OCI-LY1 (cell line): ENCODE data around the gene TENT5D.
"Not testable (repeated sequence)": the region's sequence is repeated elsewhere in the genome, so short reads cannot be mapped to it uniquely, and the experiment has no call there.

Experiments used
- H2AFZ ChIP-seq: fragments of 200-600 bp; sonication (generic), shearing (Covaris generic); 2 replicates; pipeline ENCODE4 v1.6.0; 2014; ENCODE audit warnings: antibody characterized with exemption, mild to moderate bottlenecking, low read length
- H3F3A ChIP-seq: fragments of 200-600 bp; sonication (generic), shearing (Covaris generic); 2 replicates; pipeline ENCODE4 v1.6.0; 2014; ENCODE audit warnings: mild to moderate bottlenecking, antibody characterized with exemption, low read length, moderate library complexity; ENCODE audit not compliant: insufficient read depth
- H3K27ac ChIP-seq: fragments of 200-600 bp; sonication (generic); 2 replicates; pipeline ENCODE4 v1.5.1; 2014; ENCODE audit warnings: low read length, mixed run types, mild to moderate bottlenecking, low read depth; ENCODE audit not compliant: poor library complexity, severe bottlenecking
- H3K27me3 ChIP-seq: fragments of 200-600 bp; sonication (generic); 2 replicates; pipeline ENCODE4 v1.6.0; 2014; ENCODE audit warnings: antibody characterized with exemption, mild to moderate bottlenecking, low read length, moderate library complexity; ENCODE audit not compliant: insufficient read depth
- H3K36me3 ChIP-seq: fragments of 200-600 bp; sonication (generic); 2 replicates; pipeline ENCODE4 v1.6.1; 2014; ENCODE audit warnings: mild to moderate bottlenecking, antibody characterized with exemption, low read length, moderate library complexity, mixed read lengths; ENCODE audit not compliant: insufficient read depth
- H3K4me1 ChIP-seq: fragments of 200-600 bp; sonication (generic); 2 replicates; pipeline ENCODE4 v1.5.1; 2014; ENCODE audit warnings: mild to moderate bottlenecking, low read length, moderate library complexity; ENCODE audit not compliant: insufficient read depth, severe bottlenecking
- H3K4me2 ChIP-seq: fragments of 200-600 bp; sonication (generic), shearing (Covaris generic); 2 replicates; pipeline ENCODE4 v1.6.1; 2014; ENCODE audit warnings: low read length
- H3K4me3 ChIP-seq: fragments of 200-600 bp; sonication (generic); 2 replicates; pipeline ENCODE4 v1.5.1; 2014; ENCODE audit warnings: low read length, low read depth, mild to moderate bottlenecking, mixed read lengths; ENCODE audit not compliant: poor library complexity, severe bottlenecking
- H3K79me2 ChIP-seq: fragments of 200-600 bp; shearing (Covaris generic); 2 replicates; pipeline ENCODE4 v1.6.1; 2016; ENCODE audit warnings: mixed run types, low read length, mixed read lengths; ENCODE audit not compliant: insufficient read depth
- H3K9ac ChIP-seq: fragments of 200-600 bp; sonication (generic), shearing (Covaris generic); 2 replicates; pipeline ENCODE4 v1.6.1; 2014; ENCODE audit warnings: mild to moderate bottlenecking, low read length, mixed read lengths
- H3K9me2 ChIP-seq: fragments of 200-600 bp; sonication (generic), shearing (Covaris generic); 2 replicates; pipeline ENCODE4 v1.6.1; 2014; ENCODE audit warnings: low read depth, mild to moderate bottlenecking, low read length, mixed read lengths
- H3K9me3 ChIP-seq: fragments of 200-600 bp; shearing (Covaris generic); 2 replicates; pipeline ENCODE4 v1.6.1; 2014; ENCODE audit warnings: low read length, mixed read lengths
- H4K20me1 ChIP-seq: fragments of 200-600 bp; sonication (generic), shearing (Covaris generic); 2 replicates; pipeline ENCODE4 v1.6.0; 2016; ENCODE audit warnings: mild to moderate bottlenecking, low read length; ENCODE audit not compliant: insufficient read depth
- EZH2 ChIP-seq: fragments of 200-600 bp; sonication (generic), shearing (Covaris generic); IDR thresholded peaks from 2 replicates; pipeline ENCODE4 v1.8.0; 2017; ENCODE audit warnings: borderline replicate concordance, mixed run types, mild to moderate bottlenecking, antibody characterized with exemption, low read length, moderate library complexity, mixed read lengths
- TF ChIP-seq, protein P1 (sequence below): fragments of 200-600 bp; sonication (generic), shearing (Covaris generic); IDR thresholded peaks from 2 replicates; pipeline ENCODE4 v1.5.1; 2017; ENCODE audit warnings: mild to moderate bottlenecking, antibody characterized with exemption, low read length, moderate library complexity, mixed read lengths

The TENT5D gene

DNA sequence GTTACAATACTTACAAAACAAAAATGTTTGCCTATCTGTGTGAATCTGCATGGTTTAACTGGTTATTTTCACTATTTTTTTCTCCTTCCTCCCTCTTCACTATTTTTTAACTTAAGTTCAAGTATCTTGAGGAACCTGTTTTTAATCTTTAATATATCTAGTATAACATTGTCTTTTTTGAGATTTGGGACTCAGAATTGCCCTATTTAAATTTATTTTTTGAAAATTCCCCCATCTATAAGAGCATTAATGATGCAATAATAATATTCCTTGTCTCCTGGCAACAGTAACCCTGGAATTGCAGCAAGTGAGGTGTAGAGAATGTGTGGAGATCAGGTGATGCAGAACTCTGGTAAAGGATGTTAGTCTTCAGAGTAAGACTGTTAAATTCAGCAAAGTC lies at the start of gene TENT5D:
Gene TENT5D (plus strand): TSS at position 301 of the 400 bp plus-strand sequence. CDS start 22,093 bp downstream, outside the sequence.
- H3K9ac ChIP-seq = no peak within 1 kb of the TSS
- no peaks in the 10 kb centered on the region for H3K79me2 ChIP-seq
- no peaks in the 10 kb centered on the region for H3K9me3 ChIP-seq
- H3K36me3 ChIP-seq = no peaks in the 10 kb centered on the region
- H2AFZ ChIP-seq = no peak within 1 kb of the TSS
- H3K27ac ChIP-seq = no peak within 1 kb of the TSS
- H3F3A ChIP-seq = no peaks in the 10 kb centered on the region
- H3K9me2 ChIP-seq = no peaks in the 10 kb centered on the region
- H4K20me1 ChIP-seq = no peaks in the 10 kb centered on the region
- no peak within 1 kb of the TSS for H3K4me2 ChIP-seq
- H3K27me3 ChIP-seq = no peaks in the 10 kb centered on the region
- TF ChIP-seq, protein P1, sequence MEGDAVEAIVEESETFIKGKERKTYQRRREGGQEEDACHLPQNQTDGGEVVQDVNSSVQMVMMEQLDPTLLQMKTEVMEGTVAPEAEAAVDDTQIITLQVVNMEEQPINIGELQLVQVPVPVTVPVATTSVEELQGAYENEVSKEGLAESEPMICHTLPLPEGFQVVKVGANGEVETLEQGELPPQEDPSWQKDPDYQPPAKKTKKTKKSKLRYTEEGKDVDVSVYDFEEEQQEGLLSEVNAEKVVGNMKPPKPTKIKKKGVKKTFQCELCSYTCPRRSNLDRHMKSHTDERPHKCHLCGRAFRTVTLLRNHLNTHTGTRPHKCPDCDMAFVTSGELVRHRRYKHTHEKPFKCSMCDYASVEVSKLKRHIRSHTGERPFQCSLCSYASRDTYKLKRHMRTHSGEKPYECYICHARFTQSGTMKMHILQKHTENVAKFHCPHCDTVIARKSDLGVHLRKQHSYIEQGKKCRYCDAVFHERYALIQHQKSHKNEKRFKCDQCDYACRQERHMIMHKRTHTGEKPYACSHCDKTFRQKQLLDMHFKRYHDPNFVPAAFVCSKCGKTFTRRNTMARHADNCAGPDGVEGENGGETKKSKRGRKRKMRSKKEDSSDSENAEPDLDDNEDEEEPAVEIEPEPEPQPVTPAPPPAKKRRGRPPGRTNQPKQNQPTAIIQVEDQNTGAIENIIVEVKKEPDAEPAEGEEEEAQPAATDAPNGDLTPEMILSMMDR = no peak
- TF ChIP-seq EZH2 = no peak
- peaks cover 35% of the 10 kb centered on the region for H3K4me1 ChIP-seq
- no peak within 1 kb of the TSS for H3K4me3 ChIP-seq

DNA sequence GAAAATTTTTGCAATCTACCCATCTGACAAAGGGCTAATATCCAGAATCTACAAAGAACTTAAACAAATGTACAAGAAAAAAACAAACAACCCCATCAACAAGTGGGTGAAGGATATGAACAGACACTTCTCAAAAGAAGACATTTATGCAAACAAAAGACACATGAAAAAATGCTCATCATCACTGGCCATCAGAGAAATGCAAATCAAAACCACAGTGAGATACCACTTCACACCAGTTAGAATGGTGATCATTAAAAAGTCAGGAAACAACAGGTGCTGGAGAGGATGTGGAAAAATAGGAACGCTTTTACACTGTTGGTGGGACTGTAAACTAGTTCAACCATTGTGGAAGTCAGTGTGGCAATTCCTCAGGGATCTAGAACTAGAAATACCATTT lies 34.6 kb upstream of the TENT5D start:
- not testable (repeated sequence) for H2AFZ ChIP-seq, H3F3A ChIP-seq, H3K9me3 ChIP-seq, H4K20me1 ChIP-seq, H3K4me1 ChIP-seq, H3K9ac ChIP-seq, H3K4me2 ChIP-seq, H3K27ac ChIP-seq, H3K79me2 ChIP-seq, H3K4me3 ChIP-seq, H3K27me3 ChIP-seq, H3K9me2 ChIP-seq, H3K36me3 ChIP-seq

DNA sequence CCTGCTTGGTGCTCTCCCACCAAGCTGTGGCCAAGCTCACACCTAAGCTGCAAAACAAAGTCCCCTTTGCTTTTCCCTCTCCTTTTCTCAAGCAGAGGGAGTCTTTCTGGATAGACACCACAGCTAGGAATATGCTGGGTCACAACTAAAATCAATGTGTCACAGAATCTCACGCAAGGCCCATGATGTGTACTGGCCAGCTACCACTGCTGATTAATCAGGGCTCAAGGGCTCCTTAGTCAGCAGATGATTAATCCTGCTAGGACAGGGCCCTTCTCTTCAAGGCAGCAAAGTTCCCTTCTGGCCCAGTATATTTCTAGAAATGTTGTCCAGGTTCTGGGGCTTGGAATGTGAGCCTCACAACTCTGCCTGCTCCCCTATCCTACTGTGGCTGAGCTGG lies 32.0 kb upstream of the TENT5D start:
- Histone ChIP-seq H3K9me3 (no peaks in the 10 kb centered on the region), H3K9me2 (no peaks in the 10 kb centered on the region), H3K27ac (no peak overlapping the region), H3K4me1 (peaks cover 5% of the 10 kb centered on the region), H2AFZ (no peak overlapping the region), H3K4me3 (no peak overlapping the region), H3K4me2 (no peak overlapping the region), H3F3A (no peaks in the 10 kb centered on the region), H3K79me2 (no peaks in the 10 kb centered on the region), H3K27me3 (no peaks in the 10 kb centered on the region), H3K36me3 (no peaks in the 10 kb centered on the region; the same call in 1 of the 2 replicates), H4K20me1 (no peaks in the 10 kb centered on the region), H3K9ac (no peak overlapping the region)
- TF ChIP-seq, protein P1 = no peak
- TF ChIP-seq EZH2 = no peak

DNA sequence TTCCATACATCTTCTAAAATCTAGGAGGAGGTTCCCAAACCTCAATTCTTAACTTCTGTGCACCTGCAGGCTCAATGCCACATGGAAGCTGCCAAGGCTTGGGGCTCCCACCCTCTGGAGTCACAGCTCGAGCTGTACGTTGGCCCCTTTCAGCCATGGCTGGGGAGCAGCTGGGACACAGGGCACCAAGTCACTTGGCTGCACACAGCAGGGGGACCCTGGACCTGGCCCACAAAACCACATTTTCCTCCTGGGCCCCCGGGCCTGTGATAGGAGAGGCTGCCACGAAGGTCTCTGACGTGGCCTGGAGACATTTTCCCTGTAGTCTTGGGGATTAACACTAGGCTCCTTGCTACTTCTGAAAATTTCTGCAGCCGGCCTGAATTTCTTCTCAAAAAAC lies 8.2 kb upstream of the TENT5D start:
- Histone ChIP-seq H3K27me3 (no peaks in the 10 kb centered on the region), H3K4me2 (no peak overlapping the region)

More for the DNA sequence above, 8.2 kb upstream of the TENT5D start:
- Histone ChIP-seq H3K9me2 (no peaks in the 10 kb centered on the region), H4K20me1 (no peaks in the 10 kb centered on the region), H3K9ac (no peak overlapping the region), H3K9me3 (no peaks in the 10 kb centered on the region), H3F3A (no peaks in the 10 kb centered on the region), H3K4me1 (no peaks in the 10 kb centered on the region), H3K36me3 (no peaks in the 10 kb centered on the region; the same call in 1 of the 2 replicates), H3K27ac (no peak overlapping the region), H2AFZ (no peak overlapping the region), H3K4me3 (no peak overlapping the region), H3K79me2 (no peaks in the 10 kb centered on the region)
- no peak for TF ChIP-seq EZH2
- TF ChIP-seq, protein P1 = no peak
